Loucy (cell line): ENCODE measurements around the gene LHFPL4.
"Not testable (repeated sequence)": the region's sequence is repeated elsewhere in the genome, so short reads cannot be mapped to it uniquely, and the experiment has no call there.

Experiments
- H2AFZ ChIP-seq: fragments of 200-600 bp; sonication (generic); 2 replicates; pipeline ENCODE4 v1.6.0; 2016; ENCODE audit warnings: antibody characterized with exemption, mild to moderate bottlenecking, low read length, moderate library complexity
- H3F3A ChIP-seq: fragments of 200-600 bp; 2 replicates; pipeline ENCODE4 v1.6.0; 2016; ENCODE audit warnings: antibody characterized with exemption, low read depth, mild to moderate bottlenecking
- H3K27me3 ChIP-seq: fragments of 200-600 bp; sonication (generic); 2 replicates; pipeline ENCODE4 v1.6.1; 2014; ENCODE audit warnings: low read length, mild to moderate bottlenecking; ENCODE audit not compliant: insufficient read depth, poor library complexity, severe bottlenecking
- H3K36me3 ChIP-seq: fragments of 200-600 bp; sonication (generic); 2 replicates; pipeline ENCODE4 v1.6.1; 2016; ENCODE audit warnings: low read length; ENCODE audit not compliant: insufficient read depth
- H3K4me1 ChIP-seq: fragments of 200-600 bp; sonication (generic); 2 replicates; pipeline ENCODE4 v1.5.1; 2014; ENCODE audit warnings: low read length, mild to moderate bottlenecking; ENCODE audit not compliant: insufficient read depth, poor library complexity, severe bottlenecking
- H3K4me2 ChIP-seq: fragments of 200-600 bp; sonication (generic); 2 replicates; pipeline ENCODE4 v1.6.0; 2014; ENCODE audit warnings: antibody characterized with exemption, low read length, low read depth, mild to moderate bottlenecking; ENCODE audit not compliant: poor library complexity, severe bottlenecking
- H3K4me3 ChIP-seq: fragments of 200-600 bp; sonication (generic); 2 replicates; pipeline ENCODE4 v1.5.1; 2014; ENCODE audit warnings: low read length, mild to moderate bottlenecking, mixed read lengths; ENCODE audit not compliant: poor library complexity, severe bottlenecking
- H3K79me2 ChIP-seq: fragments of 200-600 bp; sonication (generic); 2 replicates; pipeline ENCODE4 v1.6.1; 2014; ENCODE audit warnings: low read length; ENCODE audit not compliant: insufficient read depth
- H3K9ac ChIP-seq: fragments of 200-600 bp; sonication (generic); 2 replicates; pipeline ENCODE4 v1.6.0; 2014; ENCODE audit warnings: mild to moderate bottlenecking, low read depth, low read length, moderate library complexity; ENCODE audit not compliant: poor library complexity, severe bottlenecking
- H3K9me2 ChIP-seq: fragments of 200-600 bp; sonication (generic); replicated peaks from 2 replicates; pipeline ENCODE4 v1.6.1; 2016; ENCODE audit warnings: low read depth, low read length, mixed read lengths
- H3K9me3 ChIP-seq: fragments of 200-600 bp; sonication (generic); 2 replicates; pipeline ENCODE4 v1.6.1; 2014; ENCODE audit warnings: mild to moderate bottlenecking, antibody characterized with exemption, low read length, low read depth; ENCODE audit not compliant: insufficient read depth
- H4K20me1 ChIP-seq: fragments of 200-600 bp; sonication (generic); 2 replicates; pipeline ENCODE4 v1.6.0; 2014; ENCODE audit warnings: antibody characterized with exemption, low read length, mild to moderate bottlenecking; ENCODE audit not compliant: insufficient read depth, poor library complexity, severe bottlenecking
- EZH2phosphoT487 ChIP-seq: fragments of 200-600 bp; IDR thresholded peaks from 2 replicates; pipeline ENCODE4 v1.6.1; 2018; ENCODE audit warnings: antibody characterized with exemption, mild to moderate bottlenecking, moderate library complexity, borderline replicate concordance
- TF ChIP-seq, protein P1 (sequence below): fragments of 200-600 bp; sonication (generic); conservative IDR thresholded peaks from 2 replicates; pipeline ENCODE4 v1.5.1; 2014; ENCODE audit warnings: mild to moderate bottlenecking, antibody characterized with exemption, low read length

The LHFPL4 gene

DNA sequence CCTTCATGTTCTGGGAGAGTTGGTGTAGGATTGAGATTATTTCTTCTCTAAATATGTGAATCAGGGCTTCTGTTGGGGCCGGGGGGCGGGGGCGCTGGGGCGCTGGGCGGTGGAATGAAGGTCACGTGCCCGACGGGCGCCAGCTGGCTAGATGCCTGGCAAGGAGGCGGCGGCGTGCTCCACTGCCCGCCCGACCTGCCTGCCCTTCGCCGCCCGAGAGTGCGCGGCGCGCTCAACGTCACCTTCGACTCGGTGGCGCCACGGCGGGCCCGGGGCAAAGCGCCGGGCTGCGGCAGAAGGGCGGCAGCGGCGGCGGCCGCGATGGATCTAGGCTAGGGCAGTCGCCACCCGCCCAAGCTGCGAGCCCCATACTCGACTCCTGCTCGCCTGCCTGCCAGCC, 47.0 kb upstream of the LHFPL4 start:
- Histone ChIP-seq H3K4me1 (no peaks in the 10 kb centered on the region), H3K9ac (no peak overlapping the region), H2AFZ (no peak overlapping the region), H3F3A (no peaks in the 10 kb centered on the region), H3K79me2 (no peaks in the 10 kb centered on the region), H3K27me3 (no peaks in the 10 kb centered on the region), H4K20me1 (no peaks in the 10 kb centered on the region), H3K9me2 (no peaks in the 10 kb centered on the region), H3K9me3 (0 out of 2 replicates have a peak, but pooled peaks cover 7% of the 10 kb centered on the region), H3K4me2 (no peak overlapping the region), H3K36me3 (no peaks in the 10 kb centered on the region), H3K4me3 (no peak overlapping the region)
- no peak for TF ChIP-seq EZH2phosphoT487
- TF ChIP-seq, protein P1, sequence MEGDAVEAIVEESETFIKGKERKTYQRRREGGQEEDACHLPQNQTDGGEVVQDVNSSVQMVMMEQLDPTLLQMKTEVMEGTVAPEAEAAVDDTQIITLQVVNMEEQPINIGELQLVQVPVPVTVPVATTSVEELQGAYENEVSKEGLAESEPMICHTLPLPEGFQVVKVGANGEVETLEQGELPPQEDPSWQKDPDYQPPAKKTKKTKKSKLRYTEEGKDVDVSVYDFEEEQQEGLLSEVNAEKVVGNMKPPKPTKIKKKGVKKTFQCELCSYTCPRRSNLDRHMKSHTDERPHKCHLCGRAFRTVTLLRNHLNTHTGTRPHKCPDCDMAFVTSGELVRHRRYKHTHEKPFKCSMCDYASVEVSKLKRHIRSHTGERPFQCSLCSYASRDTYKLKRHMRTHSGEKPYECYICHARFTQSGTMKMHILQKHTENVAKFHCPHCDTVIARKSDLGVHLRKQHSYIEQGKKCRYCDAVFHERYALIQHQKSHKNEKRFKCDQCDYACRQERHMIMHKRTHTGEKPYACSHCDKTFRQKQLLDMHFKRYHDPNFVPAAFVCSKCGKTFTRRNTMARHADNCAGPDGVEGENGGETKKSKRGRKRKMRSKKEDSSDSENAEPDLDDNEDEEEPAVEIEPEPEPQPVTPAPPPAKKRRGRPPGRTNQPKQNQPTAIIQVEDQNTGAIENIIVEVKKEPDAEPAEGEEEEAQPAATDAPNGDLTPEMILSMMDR: no peak

DNA sequence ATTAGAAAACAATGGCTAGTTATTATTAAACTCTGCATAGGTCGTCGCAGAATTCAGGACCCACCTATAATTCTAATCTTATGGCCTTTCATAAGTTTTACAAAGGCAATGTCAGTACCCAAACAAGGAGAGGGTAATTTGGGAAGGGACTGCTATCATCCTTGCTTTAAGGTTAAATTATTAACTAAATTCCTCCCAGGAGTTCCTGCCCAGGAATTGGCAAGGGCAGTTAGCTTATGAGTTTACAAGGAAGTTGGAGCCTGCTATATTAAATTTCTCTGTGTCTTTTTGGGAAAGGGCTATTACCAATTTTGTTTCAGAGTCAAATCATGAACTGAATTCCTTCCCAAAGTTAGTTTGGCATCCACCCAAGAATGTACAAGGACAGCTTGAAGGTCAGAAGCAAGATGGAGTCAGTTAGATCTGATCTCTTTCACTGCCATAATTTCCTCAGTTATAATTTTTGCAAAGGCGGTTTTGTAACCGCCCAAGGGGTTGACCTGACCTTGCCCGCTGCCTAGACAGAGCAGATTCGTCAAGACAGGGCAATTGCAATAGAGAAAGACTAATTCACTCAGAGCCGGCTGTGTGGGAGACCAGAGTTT, 45.3 kb upstream of the LHFPL4 start:
- H3K36me3 ChIP-seq: no peaks in the 10 kb centered on the region
- no peak overlapping the region for H3K9ac ChIP-seq
- TF ChIP-seq, protein P1: no peak
- no peak for TF ChIP-seq EZH2phosphoT487
- no peaks in the 10 kb centered on the region for H3K9me2 ChIP-seq
- H3K79me2 ChIP-seq: no peaks in the 10 kb centered on the region
- no peaks in the 10 kb centered on the region for H3F3A ChIP-seq
- no peaks in the 10 kb centered on the region for H4K20me1 ChIP-seq
- no peak overlapping the region for H3K4me2 ChIP-seq
- no peak overlapping the region for H2AFZ ChIP-seq
- H3K27me3 ChIP-seq: no peaks in the 10 kb centered on the region
- H3K9me3 ChIP-seq: no peaks in the 10 kb centered on the region
- H3K4me1 ChIP-seq: peaks cover 1% of the 10 kb centered on the region
- no peak overlapping the region for H3K4me3 ChIP-seq

DNA sequence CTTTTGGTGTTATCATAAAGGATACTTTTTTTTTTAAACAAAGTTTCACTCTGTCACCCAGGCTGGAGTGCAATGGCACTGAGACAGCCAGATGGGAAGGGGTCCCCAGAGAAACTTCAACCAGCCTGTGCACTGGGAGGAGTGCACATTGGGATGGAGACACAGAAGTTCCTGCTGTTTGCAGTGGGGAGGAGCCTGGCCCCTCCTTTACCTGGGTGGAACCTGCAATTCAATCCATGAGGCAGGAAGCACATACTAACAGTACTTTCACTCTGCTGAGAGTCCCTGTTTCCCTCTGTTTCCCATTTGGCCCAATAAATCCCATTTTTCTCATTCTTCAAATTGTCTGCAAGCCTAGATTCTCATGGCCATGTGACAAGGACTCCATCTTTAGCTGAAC, 42.3 kb upstream of the LHFPL4 start:
- no peak for TF ChIP-seq EZH2phosphoT487
- TF ChIP-seq, protein P1: no peak

DNA sequence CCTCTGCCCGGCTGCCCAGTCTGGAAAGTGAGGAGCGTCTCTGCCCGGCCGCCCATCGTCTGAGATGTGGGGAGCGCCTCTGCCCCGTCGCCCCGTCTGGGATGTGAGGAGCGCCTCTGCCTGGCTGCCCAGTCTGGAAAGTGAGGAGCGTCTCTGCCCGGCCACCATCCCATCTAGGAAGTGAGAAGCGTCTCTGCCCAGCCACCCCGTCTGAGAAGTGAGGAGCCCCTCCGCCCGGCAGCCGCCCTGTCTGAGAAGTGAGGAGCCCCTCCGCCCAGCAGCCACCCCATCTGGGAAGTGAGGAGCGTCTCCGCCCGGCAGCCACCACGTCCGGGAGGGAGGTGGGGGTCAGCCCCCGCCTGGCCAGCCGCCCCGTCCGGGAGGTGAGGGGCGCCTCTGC, 38.2 kb upstream of the LHFPL4 start:
- H4K20me1 ChIP-seq, H3K79me2 ChIP-seq, H3K36me3 ChIP-seq, H3K9me3 ChIP-seq, H3K27me3 ChIP-seq, H3K9ac ChIP-seq, H3K4me1 ChIP-seq, H2AFZ ChIP-seq, H3K4me3 ChIP-seq, H3F3A ChIP-seq, H3K4me2 ChIP-seq, H3K9me2 ChIP-seq: not testable (repeated sequence)

More for the DNA sequence above, 42.3 kb upstream of the LHFPL4 start:
- Histone ChIP-seq H3K4me1 (peaks cover 8% of the 10 kb centered on the region), H4K20me1 (no peaks in the 10 kb centered on the region), H2AFZ (peak overlapping the region; percentile 52; the same call in 1 of the 2 replicates), H3F3A (no peaks in the 10 kb centered on the region), H3K9ac (no peak overlapping the region), H3K27me3 (no peaks in the 10 kb centered on the region), H3K4me3 (no peak overlapping the region), H3K36me3 (no peaks in the 10 kb centered on the region), H3K9me3 (no peaks in the 10 kb centered on the region), H3K79me2 (no peaks in the 10 kb centered on the region), H3K9me2 (no peaks in the 10 kb centered on the region), H3K4me2 (no peak overlapping the region)
